Muscle layer of duodenum (tissue), 2 donors: ENCODE measurements around the gene PTTG1.

ENCODE experiments used
- H3K27ac ChIP-seq: one replicate; pipeline ENCODE4 v1.7.0; 2013; ENCODE audit warnings: mild to moderate bottlenecking, low read length
- H3K27me3 ChIP-seq: one replicate; pipeline ENCODE4 v1.7.0; 2013; ENCODE audit warnings: low read depth, mild to moderate bottlenecking, control low read depth, low read length
- H3K36me3 ChIP-seq, 2 donors: one replicate each; pipeline ENCODE4 v1.7.0; 2013; ENCODE audit warnings: low read length in 2 of 2, control low read depth in 1 of 2, mild to moderate bottlenecking in 1 of 2; ENCODE audit not compliant: insufficient read depth in 2 of 2, control insufficient read depth in 1 of 2
- H3K4me1 ChIP-seq, 2 donors: one replicate each; pipeline ENCODE4 v1.7.0; 2013; ENCODE audit warnings: low read length in 2 of 2, mild to moderate bottlenecking in 2 of 2, control low read depth in 1 of 2, moderate library complexity in 1 of 2; ENCODE audit not compliant: insufficient read depth in 2 of 2, control insufficient read depth in 1 of 2
- H3K4me3 ChIP-seq, 2 donors: one replicate each; pipeline ENCODE4 v1.7.0; 2013; ENCODE audit warnings: low read length in 2 of 2, low read depth in 1 of 2, mild to moderate bottlenecking in 1 of 2
- H3K9me3 ChIP-seq, 2 donors: one replicate each; pipeline ENCODE4 v1.7.0; 2013; ENCODE audit warnings: low read length in 2 of 2, control low read depth in 1 of 2, mild to moderate bottlenecking in 1 of 2; ENCODE audit not compliant: control insufficient read depth in 1 of 2
- donor health status: healthy.

PTTG1 gene

DNA sequence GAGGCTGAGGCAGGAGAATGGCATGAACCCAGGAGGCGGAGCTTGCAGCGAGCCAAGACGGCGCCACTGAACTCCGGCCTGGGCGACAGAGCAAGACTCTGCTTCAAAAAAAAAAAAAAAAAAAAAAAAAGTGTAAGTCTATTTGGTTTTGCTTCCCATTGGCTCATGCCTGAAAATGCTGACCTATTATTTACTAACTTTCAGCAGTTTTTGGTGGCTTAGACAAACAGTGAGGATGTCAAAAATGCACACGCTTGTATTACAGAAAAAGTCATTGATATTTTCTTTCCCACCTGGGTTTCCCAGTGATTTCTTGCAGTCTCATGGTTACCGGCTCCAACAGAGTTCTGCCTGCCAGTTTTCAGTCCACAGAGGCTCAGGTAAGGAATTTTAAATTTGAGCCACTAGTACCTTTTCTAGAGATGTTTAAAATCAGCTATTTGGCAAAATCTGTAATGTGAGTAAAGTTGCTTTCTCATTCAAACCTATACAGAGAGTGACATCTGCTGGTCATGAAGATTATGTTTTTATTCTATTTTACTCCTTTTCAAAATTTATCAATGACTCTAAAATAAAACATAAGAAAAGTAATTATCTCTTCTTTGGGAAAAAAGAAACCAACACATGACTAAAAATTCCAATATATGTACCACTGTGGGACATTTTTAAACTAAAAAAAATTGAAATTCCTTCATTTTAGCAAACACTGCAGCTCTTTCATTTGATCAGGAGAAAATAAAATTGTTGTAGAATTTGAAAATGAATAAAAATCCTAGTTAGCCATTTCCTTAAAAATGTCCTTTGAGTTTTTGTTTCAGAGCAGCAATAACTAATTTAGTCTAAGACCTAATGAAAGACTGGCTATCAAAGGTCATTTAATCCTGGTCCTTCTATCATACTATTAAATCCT is 30.6 kb upstream of the PTTG1 start:
- no peak overlapping the region for H3K4me3 ChIP-seq
- peaks cover 0 to 5% of the 10 kb centered on the region in 2 donors for H3K36me3 ChIP-seq
- H3K27ac ChIP-seq, result no peak overlapping the region
- H3K27me3 ChIP-seq, result no peaks in the 10 kb centered on the region
- H3K4me1 ChIP-seq, result no peaks in the 10 kb centered on the region
- H3K9me3 ChIP-seq, result peaks cover 0 to 10% of the 10 kb centered on the region in 2 donors

DNA sequence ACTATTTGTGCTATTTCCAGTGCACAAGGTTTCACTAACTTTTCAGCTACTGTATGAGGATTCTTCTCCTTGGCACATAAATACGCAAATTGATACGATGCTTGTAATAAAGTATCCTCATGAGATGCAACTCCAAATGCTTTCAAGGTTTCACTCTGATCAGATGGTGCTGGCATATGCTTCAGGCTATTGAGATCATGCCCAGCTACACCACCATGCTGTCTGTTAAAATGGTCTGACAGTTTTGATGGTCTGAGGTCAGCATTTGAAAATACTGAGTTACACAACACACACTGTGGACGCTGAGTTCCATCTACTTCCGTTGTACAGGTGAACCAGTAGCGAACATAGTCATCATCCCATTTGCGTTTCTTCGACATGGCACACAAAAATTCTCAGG is 26.5 kb upstream of the PTTG1 start:
- H3K4me3 ChIP-seq, result no peak overlapping the region
- H3K27ac ChIP-seq, result no peak overlapping the region
- H3K36me3 ChIP-seq, result peaks cover 0 to 5% of the 10 kb centered on the region in 2 donors
- H3K9me3 ChIP-seq, result no peaks in the 10 kb centered on the region
- H3K4me1 ChIP-seq, result peaks cover 0 to 20% of the 10 kb centered on the region in 2 donors
- H3K27me3 ChIP-seq, result no peaks in the 10 kb centered on the region

DNA sequence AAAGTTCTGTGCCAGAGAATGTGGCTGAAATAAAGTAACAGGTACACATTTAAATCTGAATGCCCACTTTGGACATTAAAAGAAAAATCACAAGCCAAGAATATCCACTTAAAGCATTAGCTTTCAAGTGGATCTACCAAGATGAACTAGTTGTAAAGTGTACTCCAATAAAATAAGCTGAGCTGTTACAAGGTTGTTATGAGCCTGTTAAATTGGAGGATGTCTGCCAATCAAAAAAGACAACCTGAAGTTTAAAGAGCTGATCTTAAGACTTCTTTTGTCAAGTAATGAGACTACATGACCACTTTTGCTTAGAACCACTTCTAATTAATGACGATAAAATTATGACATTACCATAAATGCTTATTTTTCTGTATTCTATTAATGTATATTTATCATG is 24.2 kb upstream of the PTTG1 start:
- H3K36me3 ChIP-seq, result peaks cover 3 to 16% of the 10 kb centered on the region in 2 donors
- H3K4me3 ChIP-seq, result no peak overlapping the region
- peaks cover 0 to 20% of the 10 kb centered on the region in 2 donors for H3K4me1 ChIP-seq
- H3K9me3 ChIP-seq, result no peaks in the 10 kb centered on the region
- H3K27ac ChIP-seq, result no peak overlapping the region
- no peaks in the 10 kb centered on the region for H3K27me3 ChIP-seq

DNA sequence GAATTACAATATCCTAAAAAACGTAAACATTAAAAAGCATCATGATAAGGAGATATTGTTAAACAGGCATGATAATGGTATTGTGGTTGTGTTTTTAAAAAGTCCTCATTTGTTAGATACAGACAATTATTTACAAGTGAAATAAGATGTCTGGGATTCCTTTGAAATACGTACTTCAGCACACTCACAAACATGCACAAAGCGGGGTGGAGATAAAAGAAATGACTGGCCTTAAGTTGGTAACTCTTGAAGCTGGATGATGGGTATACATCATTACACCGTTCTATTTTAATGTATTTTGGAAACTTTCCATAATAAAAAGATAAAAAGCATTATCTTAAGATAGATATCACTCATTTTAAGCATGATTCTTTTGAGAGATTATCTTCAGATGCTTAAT is 22.8 kb upstream of the PTTG1 start:
- H3K27ac ChIP-seq, result no peak overlapping the region
- peak overlapping the region; percentile 71 to 89 for H3K4me3 ChIP-seq
- no peaks in the 10 kb centered on the region for H3K27me3 ChIP-seq
- H3K36me3 ChIP-seq, result peaks cover 12 to 26% of the 10 kb centered on the region in 2 donors
- H3K4me1 ChIP-seq, result peaks cover 0 to 20% of the 10 kb centered on the region in 2 donors
- no peaks in the 10 kb centered on the region for H3K9me3 ChIP-seq

DNA sequence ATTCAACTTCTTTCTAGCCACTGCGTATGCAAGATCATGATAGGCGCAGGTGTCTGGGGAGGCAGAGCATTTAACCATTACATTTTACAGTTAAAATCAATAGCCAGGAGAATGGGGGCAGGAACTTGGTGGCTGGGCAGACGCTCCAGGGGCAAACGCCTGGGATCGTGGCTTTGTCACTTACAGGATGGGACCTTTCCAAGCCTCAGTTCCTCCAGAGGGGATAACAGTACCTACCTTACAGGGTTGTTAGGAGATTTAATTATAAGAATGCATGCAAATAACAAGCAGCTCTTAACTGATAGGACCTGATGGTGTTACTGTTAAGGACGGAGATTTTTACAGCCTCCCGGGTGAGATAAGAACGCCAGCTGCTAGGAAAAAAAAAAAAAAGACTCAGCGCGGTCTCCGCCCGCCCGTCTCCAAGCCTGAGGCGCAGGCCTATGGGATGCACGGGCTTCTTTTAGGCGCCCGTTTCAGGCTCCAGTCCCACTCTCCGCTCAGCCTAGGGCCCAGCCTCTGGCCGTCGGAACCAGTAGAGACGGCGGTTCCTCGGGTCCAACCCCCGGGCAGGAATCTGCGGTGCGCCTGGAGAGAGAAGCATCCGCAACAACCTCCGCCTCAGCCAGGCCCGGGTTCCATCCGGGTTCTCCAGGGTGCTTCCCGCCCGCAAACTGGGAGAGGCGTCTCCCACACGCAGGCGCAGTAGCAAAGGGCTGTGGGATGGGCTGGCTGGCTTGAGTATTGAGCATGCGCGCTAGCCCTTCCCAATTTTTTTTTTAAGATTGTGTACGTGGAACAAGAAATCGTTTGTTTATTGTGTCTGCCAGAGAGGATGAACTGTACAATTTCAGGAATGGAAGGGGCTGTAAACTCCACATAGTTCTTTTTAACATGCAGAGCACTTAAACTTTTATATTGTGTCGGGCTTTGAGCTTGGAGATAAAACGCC is 22.0 kb upstream of the PTTG1 start, which contains the start of gene FAM200C:
TSS of gene FAM200C (minus strand) at position 653 of the 952 bp plus-strand sequence. CDS start 4,564 bp downstream, outside the sequence.
- Histone ChIP-seq H3K9me3 (no peaks in the 10 kb centered on the region), H3K27me3 (no peaks in the 10 kb centered on the region), H3K4me1 (peaks cover 0 to 20% of the 10 kb centered on the region in 2 donors), H3K27ac (peak within 1 kb of the TSS; percentile 90), H3K4me3 (peak within 1 kb of the TSS; percentile 71 to 89), H3K36me3 (peaks cover 20 to 35% of the 10 kb centered on the region in 2 donors)

DNA sequence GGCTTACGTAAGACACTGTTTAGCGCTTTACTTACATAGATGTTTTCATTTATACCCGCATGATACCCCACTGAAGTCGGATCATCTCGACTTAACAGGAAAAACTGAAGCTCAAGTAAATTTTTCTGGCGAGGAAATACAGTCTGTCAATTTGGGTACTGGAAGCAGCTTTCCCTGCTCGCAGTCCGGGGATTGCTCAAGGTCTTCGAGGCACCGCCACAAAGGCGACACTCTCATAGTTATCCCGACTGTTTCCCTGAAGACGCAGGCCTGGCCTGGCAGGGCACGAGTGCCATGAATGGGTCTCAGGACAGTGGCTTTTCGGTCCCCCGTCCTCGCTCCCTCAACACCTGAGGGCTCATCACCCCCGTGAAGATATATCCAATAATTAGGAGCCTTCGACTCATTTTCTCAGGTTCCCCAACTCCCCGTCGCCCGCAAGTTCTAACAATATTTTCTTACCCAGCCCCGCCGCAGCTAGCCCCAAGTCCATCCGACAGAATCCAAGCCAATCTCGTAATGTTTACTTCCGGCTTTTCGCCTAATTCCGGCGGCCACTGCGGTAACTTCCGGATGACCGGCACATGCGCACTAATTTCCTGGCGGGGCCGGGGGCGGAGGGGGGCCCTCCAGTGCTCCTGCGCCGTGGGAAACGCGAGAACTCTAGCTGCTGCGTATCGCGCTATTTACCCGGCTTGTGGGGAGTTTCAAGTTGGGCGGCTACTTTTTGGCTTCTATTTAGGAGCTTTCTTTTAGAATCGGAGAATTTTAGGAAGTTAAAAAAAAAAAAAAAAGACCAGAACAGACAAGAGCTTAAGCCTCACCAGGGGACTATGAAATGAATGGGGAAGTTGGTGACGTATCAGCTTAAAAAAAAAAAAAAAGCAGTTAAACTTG is 2.8 kb upstream of the PTTG1 start, which contains the start of gene SLU7:
TSS of gene SLU7 (minus strand) at position 521 of the 897 bp plus-strand sequence. CDS start 3,787 bp downstream, outside the sequence.
- no peaks in the 10 kb centered on the region for H3K9me3 ChIP-seq
- H3K4me3 ChIP-seq, result peak within 1 kb of the TSS; percentile 97 to 98
- peaks cover 10 to 31% of the 10 kb centered on the region in 2 donors for H3K4me1 ChIP-seq
- H3K36me3 ChIP-seq, result peaks cover 7 to 8% of the 10 kb centered on the region in 2 donors
- H3K27me3 ChIP-seq, result no peaks in the 10 kb centered on the region
- peak within 1 kb of the TSS; percentile 94 for H3K27ac ChIP-seq

DNA sequence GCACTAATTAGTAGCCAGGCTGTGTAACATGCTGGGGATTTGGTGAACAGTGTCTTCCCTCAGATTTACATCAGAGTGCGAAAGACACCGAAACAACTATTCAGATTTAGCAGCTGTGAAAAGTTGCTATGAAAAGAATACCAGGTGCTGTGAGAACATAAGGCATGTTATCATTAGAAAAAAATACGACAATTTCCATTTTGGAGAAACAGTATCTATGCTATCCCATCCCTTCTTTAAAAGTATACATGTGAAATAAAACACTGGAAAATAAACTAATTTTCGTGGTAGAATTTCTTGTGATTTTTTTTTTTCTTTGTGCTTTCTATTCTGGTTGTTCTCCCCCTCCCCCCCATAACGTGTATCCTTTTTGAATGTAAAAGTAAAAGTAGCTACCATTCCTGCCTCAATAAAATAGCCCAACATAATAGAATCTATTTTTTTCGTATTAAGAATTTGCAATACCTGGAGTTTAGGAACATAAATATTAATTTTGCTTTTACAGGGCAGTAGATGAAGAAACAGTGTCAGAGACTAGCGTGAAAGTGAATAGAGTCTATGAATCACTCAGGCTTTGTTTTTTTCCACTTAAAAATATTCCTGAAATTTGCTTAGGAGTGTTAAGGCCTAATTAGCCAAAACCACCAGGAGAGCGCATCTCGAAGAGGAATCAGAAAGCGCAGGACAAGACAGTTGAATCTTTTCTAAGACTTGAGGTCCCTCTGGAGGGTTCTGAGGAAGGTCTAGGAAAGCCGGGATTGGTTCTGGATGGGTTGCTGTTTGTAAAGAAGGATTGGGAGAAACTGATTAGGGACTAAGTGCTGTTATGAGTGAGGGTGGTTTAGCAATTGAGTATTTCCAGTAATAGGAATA is 2.0 kb upstream of the PTTG1 start:
- Histone ChIP-seq H3K4me1 (peaks cover 10 to 31% of the 10 kb centered on the region in 2 donors), H3K4me3 (peak overlapping the region; percentile 97 to 98), H3K27ac (peak overlapping the region; percentile 94), H3K36me3 (peaks cover 1 to 3% of the 10 kb centered on the region in 2 donors), H3K27me3 (no peaks in the 10 kb centered on the region), H3K9me3 (no peaks in the 10 kb centered on the region)

DNA sequence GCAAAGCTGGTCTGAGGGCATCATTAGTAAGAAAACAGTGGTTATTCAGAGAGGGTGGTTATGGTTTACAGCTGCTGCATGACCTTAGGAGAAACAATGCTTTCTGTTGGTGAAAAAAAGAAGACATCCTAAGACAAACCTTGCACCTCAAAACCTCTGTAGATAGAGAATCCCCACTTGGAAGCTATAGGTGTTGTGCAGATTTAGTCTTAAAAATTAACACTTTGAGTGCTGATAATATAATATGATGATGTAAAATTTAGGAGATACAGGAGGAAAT is 1.4 kb upstream of the PTTG1 start:
- Histone ChIP-seq H3K4me3 (no peak overlapping the region), H3K36me3 (no peaks in the 10 kb centered on the region), H3K27ac (peak overlapping the region; percentile 94), H3K4me1 (peaks cover 10 to 31% of the 10 kb centered on the region in 2 donors), H3K9me3 (no peaks in the 10 kb centered on the region), H3K27me3 (no peaks in the 10 kb centered on the region)

DNA sequence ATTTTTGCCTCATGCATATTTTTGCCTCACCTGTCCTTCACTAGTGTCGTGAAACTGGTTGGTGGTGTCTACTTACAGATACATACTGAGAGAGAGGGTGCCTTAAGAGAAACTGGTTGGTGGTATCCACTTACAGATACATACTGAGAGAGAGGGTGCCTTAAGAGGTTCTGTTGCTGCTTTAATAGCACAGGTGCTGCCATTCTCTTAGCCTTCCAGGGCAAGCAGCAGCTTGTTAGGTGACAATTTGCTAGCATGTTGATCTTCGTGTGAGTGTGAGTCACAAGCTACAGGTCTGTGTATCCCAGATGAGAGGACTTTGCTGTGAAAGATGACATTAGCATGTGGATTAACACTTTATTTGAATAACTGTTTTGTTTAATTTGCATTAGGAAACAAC is 1.4 kb downstream of the PTTG1 start:
- Histone ChIP-seq H3K4me1 (peaks cover 6 to 14% of the 10 kb centered on the region in 2 donors), H3K36me3 (no peaks in the 10 kb centered on the region), H3K9me3 (no peaks in the 10 kb centered on the region), H3K4me3 (peak overlapping the region in 1 of 2 donors; percentile 3), H3K27ac (no peak overlapping the region), H3K27me3 (no peaks in the 10 kb centered on the region)

DNA sequence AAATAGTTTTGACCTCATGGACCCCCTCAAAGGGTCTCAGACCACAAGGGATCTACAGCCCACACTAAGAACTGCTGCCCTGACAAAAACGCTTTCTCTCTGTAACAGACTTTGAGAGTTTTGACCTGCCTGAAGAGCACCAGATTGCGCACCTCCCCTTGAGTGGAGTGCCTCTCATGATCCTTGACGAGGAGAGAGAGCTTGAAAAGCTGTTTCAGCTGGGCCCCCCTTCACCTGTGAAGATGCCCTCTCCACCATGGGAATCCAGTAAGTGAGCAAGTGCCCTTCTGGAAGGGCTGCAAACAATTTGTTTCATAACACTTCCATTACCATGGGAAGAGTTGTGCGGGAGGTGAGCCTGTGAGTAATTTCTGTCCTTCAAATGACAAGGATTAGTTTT is 6.0 kb downstream of the PTTG1 start:
- Histone ChIP-seq H3K4me1 (no peaks in the 10 kb centered on the region), H3K4me3 (no peak overlapping the region), H3K36me3 (no peaks in the 10 kb centered on the region), H3K9me3 (no peaks in the 10 kb centered on the region), H3K27ac (no peak overlapping the region), H3K27me3 (no peaks in the 10 kb centered on the region)
